OCI-LY1 (cell line): ENCODE results near the gene WNK2.

ENCODE experiments used
- CTCF ChIP-seq: fragments of 200-600 bp; sonication (generic), shearing (Covaris generic); IDR thresholded peaks from 2 replicates; pipeline ENCODE4 v1.5.1; 2017; ENCODE audit warnings: mild to moderate bottlenecking, antibody characterized with exemption, low read length, moderate library complexity, mixed read lengths
- EZH2 ChIP-seq: fragments of 200-600 bp; sonication (generic), shearing (Covaris generic); IDR thresholded peaks from 2 replicates; pipeline ENCODE4 v1.8.0; 2017; ENCODE audit warnings: borderline replicate concordance, mixed run types, mild to moderate bottlenecking, antibody characterized with exemption, low read length, moderate library complexity, mixed read lengths

GRCh38 chr9:93243112-93243511 is 59.2 kb downstream of the WNK2 start:
- TF ChIP-seq CTCF, result no peak
- no peak for TF ChIP-seq EZH2
